Aorta (tissue), 5 donors: Measurements from ENCODE around the gene HSPA5. TPM values are rescaled to one million over a fixed set of nuclear protein-coding genes. Genes with fewer than 3 reads are reported as not detected.
"Not testable (repeated sequence)": the region's sequence is repeated elsewhere in the genome, so short reads cannot be mapped to it uniquely, and the experiment has no call there.

ENCODE experiments used
- ATAC-seq: fragments of 200-7000 bp; cut with Tn5 transposase; one replicate; pipeline ENCODE4 v1.9.1; 2022; ENCODE audit warnings: moderate library complexity; ENCODE audit not compliant: low FRiP score
- DNase-seq, 2 donors: peaks; one replicate each; pipeline ENCODE4 v3.0.0-alpha.2; 2020
- H3K27ac ChIP-seq, 2 donors: one replicate each; pipeline ENCODE4 v1.5.1; 2013; ENCODE audit warnings: low read length in 2 of 2, mild to moderate bottlenecking in 2 of 2, moderate library complexity in 2 of 2, control low read depth in 1 of 2, inconsistent platforms in 1 of 2, low read depth in 1 of 2
- H3K27me3 ChIP-seq, 2 donors: one replicate each; pipeline ENCODE4 v1.6.1; 2013; ENCODE audit warnings: control low read depth in 1 of 2, low read length in 1 of 2, mild to moderate bottlenecking in 1 of 2, moderate library complexity in 1 of 2; ENCODE audit not compliant: insufficient read depth in 2 of 2, control insufficient read depth in 1 of 2
- H3K36me3 ChIP-seq, 2 donors: one replicate each; pipeline ENCODE4 v1.6.1; 2013; ENCODE audit warnings: control low read depth in 1 of 2, low read length in 1 of 2, mild to moderate bottlenecking in 1 of 2; ENCODE audit not compliant: insufficient read depth in 2 of 2, control insufficient read depth in 1 of 2
- H3K4me1 ChIP-seq, 2 donors: one replicate each; pipeline ENCODE4 v1.6.1; 2013; ENCODE audit warnings: low read length in 2 of 2, control low read depth in 1 of 2, mild to moderate bottlenecking in 1 of 2, moderate library complexity in 1 of 2; ENCODE audit not compliant: insufficient read depth in 2 of 2, control insufficient read depth in 1 of 2
- H3K4me3 ChIP-seq, 2 donors: one replicate each; pipeline ENCODE4 v1.5.1; 2013; ENCODE audit warnings: low read length in 2 of 2, control low read depth in 1 of 2, mild to moderate bottlenecking in 1 of 2
- H3K9me3 ChIP-seq: one replicate; pipeline ENCODE4 v1.6.1; 2013; ENCODE audit warnings: mild to moderate bottlenecking, low read length; ENCODE audit not compliant: control insufficient read depth
- WGBS, 2 donors: extraction: QIAGEN DNeasy Blood & Tissue Kit; methylation state at CpG; one replicate each; pipeline ENCODE4 v1.1.7; 2013; 5-methylcytosine and 5-hydroxymethylcytosine counted together
- intact Hi-C, 2 donors: fragments of 100-400 bp; cut with DNase I; formaldehyde crosslinking; loops; one replicate each; pipeline versions ENCODE4 v1.14.2 to v1.15.0; 2022
- polyA plus RNA-seq, 2 donors: library from polyadenylated mRNA; stranded (reverse); fragments of 200-250 nt; gene quantifications; one replicate each; pipeline ENCODE4 v1.2.3, GENCODE V29; 2013
- total RNA-seq, 2 donors: library from RNA; stranded (reverse); fragmentation: NEBNext Ultra II Directional; extraction: Animal tissue kit (Norgen Biotek cat#: 25700); gene quantifications; one replicate each; pipeline ENCODE4 v1.2.1, GENCODE V29; 2021
- donor health status: healthy with polysubstance abuse.
- donor health status: Bipolar disorder and iron deficiency.
- donor health status: DM: no; HTN: no; CAD: no.
- donor health status: DM: no; HTN: no; CAD: no.
- donor health status: DM: yes; HTN: yes; CAD: no.

The HSPA5 gene
- total and polyA plus RNA-seq, 4 donors: 87.9 to 260 (median 147) TPM

GRCh38 chr9:125269014-125269397 lies 27.9 kb upstream of the HSPA5 start:
- Histone ChIP-seq H3K36me3 (no peaks in the 10 kb centered on the region), H3K27me3 (no peaks in the 10 kb centered on the region), H3K9me3 (no peaks in the 10 kb centered on the region), H3K4me1 (peaks cover 2 to 3% of the 10 kb centered on the region in 2 donors), H3K4me3 (no peak overlapping the region), H3K27ac (no peak overlapping the region)
- intact Hi-C loops: no loop called here
- ATAC-seq (no peak), DNase-seq (no peak)
- WGBS, 2 donors: 7 to 21% methylated on average over 1 of the region's 1 CpG

GRCh38 chr9:125268394-125269013 lies 27.4 kb upstream of the HSPA5 start:
- 48 to 52% methylated on average over 6 of the region's 6 CpGs for WGBS, 2 donors
- intact Hi-C loops: no loop called here
- Histone ChIP-seq H3K27me3 (no peaks in the 10 kb centered on the region), H3K4me3 (no peak overlapping the region), H3K27ac (no peak overlapping the region), H3K36me3 (no peaks in the 10 kb centered on the region), H3K4me1 (peaks cover 2 to 3% of the 10 kb centered on the region in 2 donors), H3K9me3 (no peaks in the 10 kb centered on the region)
- no peak for DNase-seq
- no peak for ATAC-seq

- H3K36me3 ChIP-seq, H3K27ac ChIP-seq, intact Hi-C loops, H3K4me1 ChIP-seq, DNase-seq, H3K4me3 ChIP-seq, ATAC-seq, H3K9me3 ChIP-seq, H3K27me3 ChIP-seq: not testable (repeated sequence)
- 83 to 88% methylated on average over 7 of the region's 7 CpGs for WGBS, 2 donors
These were observed 22.9 kb upstream of the HSPA5 start for GRCh38 chr9:125264068-125264467.

GRCh38 chr9:125262294-125262991 lies 21.3 kb upstream of the HSPA5 start:
- WGBS, 2 donors: 20 to 21% methylated on average over 11 of the region's 11 CpGs
- H3K4me1 ChIP-seq: no peaks in the 10 kb centered on the region
- H3K36me3 ChIP-seq: no peaks in the 10 kb centered on the region
- H3K9me3 ChIP-seq: no peaks in the 10 kb centered on the region
- DNase-seq (no peak), ATAC-seq (no peak)
- peak overlapping the region; percentile 62 to 79 for H3K4me3 ChIP-seq
- H3K27me3 ChIP-seq: no peaks in the 10 kb centered on the region
- intact Hi-C loops: no loop called here
- no peak overlapping the region for H3K27ac ChIP-seq

- Histone ChIP-seq H3K9me3 (no peaks in the 10 kb centered on the region), H3K27ac (peak within 1 kb of the TSS in 1 of 2 donors; percentile 62), H3K36me3 (no peaks in the 10 kb centered on the region), H3K4me3 (peak within 1 kb of the TSS; percentile 62 to 79), H3K4me1 (no peaks in the 10 kb centered on the region), H3K27me3 (no peaks in the 10 kb centered on the region)
- DNase-seq (peak; percentile 93 to 96), ATAC-seq (peak; percentile 99)
- 1% methylated on average over 42 to 72 of the region's 72 CpGs for WGBS, 2 donors
- intact Hi-C loops: no loop called here
These were observed 20.6 kb upstream of the HSPA5 start, which contains the start of gene GAPVD1 for GRCh38 chr9:125261501-125262293. Gene GAPVD1, plus strand, starts transcription at chr9:125261826. Its CDS starts 37,096 bp downstream, at chr9:125298922.

- H3K4me1 ChIP-seq: no peaks in the 10 kb centered on the region
- no peaks in the 10 kb centered on the region for H3K9me3 ChIP-seq
- intact Hi-C loops: no loop called here
These were observed 19.4 kb upstream of the HSPA5 start for GRCh38 chr9:125260561-125260960.

GRCh38 chr9:125258832-125259534 lies 17.8 kb upstream of the HSPA5 start:
- H3K4me1 ChIP-seq: no peaks in the 10 kb centered on the region
- H3K27ac ChIP-seq: no peak overlapping the region
- no peak overlapping the region for H3K4me3 ChIP-seq
- 59 to 68% methylated on average over 2 of the region's 2 CpGs for WGBS, 2 donors
- H3K36me3 ChIP-seq: no peaks in the 10 kb centered on the region
- intact Hi-C loops: loop anchor here in 1 of 2 donors (10.0 kb wide), 1 partner anchor 116 kb away; no protein-coding TSS in a partner anchor
- DNase-seq: no peak
- H3K27me3 ChIP-seq: no peaks in the 10 kb centered on the region
- no peak for ATAC-seq
- no peaks in the 10 kb centered on the region for H3K9me3 ChIP-seq

More at GRCh38 chr9:125260561-125260960, 19.4 kb upstream of the HSPA5 start:
- no peak for DNase-seq
- Histone ChIP-seq H3K27ac (no peak overlapping the region), H3K27me3 (no peaks in the 10 kb centered on the region), H3K36me3 (no peaks in the 10 kb centered on the region), H3K4me3 (no peak overlapping the region)
- no peak for ATAC-seq

- intact Hi-C loops: loop anchor here in 1 of 2 donors (10.0 kb wide), 1 partner anchor 117 kb away; no protein-coding TSS in a partner anchor
- ATAC-seq (no peak), DNase-seq (no peak)
- H3K4me1 ChIP-seq: no peaks in the 10 kb centered on the region
- no peaks in the 10 kb centered on the region for H3K36me3 ChIP-seq
- H3K27ac ChIP-seq: no peak overlapping the region
- H3K4me3 ChIP-seq: no peak overlapping the region
- H3K27me3 ChIP-seq: no peaks in the 10 kb centered on the region
- no peaks in the 10 kb centered on the region for H3K9me3 ChIP-seq
- WGBS, 2 donors: 82 to 87% methylated on average over 6 of the region's 6 CpGs
These were observed 17.1 kb upstream of the HSPA5 start for GRCh38 chr9:125258160-125258785.
